Stimulated activated naive B cell treated with anti-CD40 and anti-IgM and Interleukin-4, amounts not matched to agents 10 μg/mL and 1 μg/mL and 100 μg/mL, for 72 hours (primary cell): ENCODE data around the gene MRPL43.
"Not testable (repeated sequence)": the region's sequence is repeated elsewhere in the genome, so short reads cannot be mapped to it uniquely, and the experiment has no call there.

ENCODE experiments used
- ATAC-seq, 2 donors: fragments of 150-1000 bp; cut with Tn5 transposase; replicated peaks; 2 replicates each; pipeline ENCODE4 v1.10.0; 2021; ENCODE audit warnings: moderate library complexity in 1 of 2
- DNase-seq: peaks from one replicate; pipeline ENCODE4 v3.0.0; 2021
- H3K27ac Mint-ChIP-seq: one replicate; pipeline ENCODE4 v1.8.0; 2022; ENCODE audit warnings: mild to moderate bottlenecking, mixed read lengths
- H3K27me3 Mint-ChIP-seq, 2 donors: one replicate each; pipeline ENCODE4 v1.8.0; 2022; ENCODE audit warnings: mixed read lengths in 2 of 2
- H3K36me3 Mint-ChIP-seq, 2 donors: one replicate each; pipeline ENCODE4 v1.8.0; 2022; ENCODE audit warnings: mixed read lengths in 2 of 2, mild to moderate bottlenecking in 1 of 2
- H3K4me1 Mint-ChIP-seq, 2 donors: one replicate each; pipeline ENCODE4 v1.8.0; 2022; ENCODE audit warnings: mixed read lengths in 2 of 2, mild to moderate bottlenecking in 1 of 2
- H3K4me3 Mint-ChIP-seq, 2 donors: one replicate each; pipeline ENCODE4 v1.8.0; 2022; ENCODE audit warnings: mild to moderate bottlenecking in 2 of 2, mixed read lengths in 2 of 2, moderate library complexity in 1 of 2
- H3K9me3 Mint-ChIP-seq, 2 donors: one replicate each; pipeline ENCODE4 v1.8.0; 2022; ENCODE audit warnings: mixed read lengths in 2 of 2, mild to moderate bottlenecking in 1 of 2

Gene MRPL43

DNA sequence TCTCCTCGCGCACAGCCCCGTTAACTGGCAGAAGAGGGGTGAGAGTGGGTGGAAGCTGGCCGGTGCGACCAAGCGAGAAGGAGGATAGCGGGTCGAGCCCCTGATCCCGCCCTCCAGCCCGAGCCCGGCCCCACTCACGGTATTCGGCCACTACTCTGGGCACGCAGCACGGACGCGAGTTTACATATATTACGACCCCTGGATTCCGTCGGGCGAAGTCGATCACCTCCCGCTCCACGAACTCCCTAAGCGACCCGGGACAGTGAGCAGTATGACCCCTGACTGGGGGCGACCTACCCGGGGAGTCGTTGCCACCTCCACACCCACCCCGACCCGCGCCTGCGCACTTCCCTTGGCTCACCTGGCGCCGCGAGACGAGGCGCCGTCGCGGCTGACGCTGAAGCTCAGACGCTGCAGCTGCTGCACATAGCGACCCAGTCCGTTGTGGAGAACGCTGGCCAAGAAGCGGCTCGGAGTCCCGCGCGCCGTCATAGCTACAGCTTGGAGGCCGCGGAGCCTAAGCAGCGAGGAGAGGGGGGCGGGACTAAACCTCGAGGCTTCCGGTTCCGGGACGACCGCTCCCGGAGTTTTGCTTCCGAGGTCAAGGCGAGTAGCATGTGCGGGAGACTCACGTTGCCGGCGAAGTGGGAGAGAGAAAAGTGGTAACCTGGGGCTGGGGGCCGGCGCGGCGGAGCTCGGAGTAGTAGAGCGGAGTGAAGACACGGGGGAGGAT lies at the start of gene MRPL43, which contains the start of gene TWNK:
Gene MRPL43, minus strand, starts transcription at position 546 of the 733 bp plus-strand sequence. Its CDS starts 54 bp downstream, at position 492.
Gene TWNK, plus strand, starts transcription at position 592 of the 733 bp plus-strand sequence. CDS start 668 bp downstream, outside the sequence.
- peak within 1 kb of the TSS; percentile 93 to 96 for H3K4me3 Mint-ChIP-seq
- peaks cover 39 to 54% of the 10 kb centered on the region in 2 donors for H3K36me3 Mint-ChIP-seq
- no peaks in the 10 kb centered on the region for H3K9me3 Mint-ChIP-seq
- peak; percentile 97 for ATAC-seq
- H3K27ac Mint-ChIP-seq: peak within 1 kb of the TSS; percentile 94
- peak; percentile 78 for DNase-seq
- H3K4me1 Mint-ChIP-seq: peaks cover 25 to 53% of the 10 kb centered on the region in 2 donors
- H3K27me3 Mint-ChIP-seq: no peaks in the 10 kb centered on the region

DNA sequence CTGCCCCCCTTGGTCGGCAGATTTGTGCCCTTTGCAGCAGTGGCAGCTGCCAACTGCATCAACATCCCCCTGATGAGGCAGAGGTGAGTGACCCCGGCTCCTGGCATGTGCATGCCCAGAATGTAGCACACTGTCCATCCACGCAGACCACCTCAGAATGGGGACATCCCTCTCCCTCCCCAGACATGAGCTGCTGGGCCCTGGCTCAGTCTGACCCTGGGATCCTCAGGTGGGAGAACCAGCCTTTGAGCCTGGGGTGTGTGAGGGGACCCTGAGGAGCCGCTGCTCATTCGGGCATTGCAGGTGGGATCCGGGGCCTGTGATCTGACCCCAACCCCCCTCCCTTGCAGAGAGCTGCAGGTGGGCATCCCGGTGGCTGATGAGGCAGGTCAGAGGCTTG lies 49.4 kb upstream of the MRPL43 start:
- H3K4me3 Mint-ChIP-seq: no peak overlapping the region

GRCh38 chr10:101035916-101036702 lies 48.8 kb upstream of the MRPL43 start:
- ATAC-seq (no peak), DNase-seq (no peak)
- Mint-ChIP-seq H3K4me3 (no peak overlapping the region), H3K36me3 (peaks cover 3 to 17% of the 10 kb centered on the region in 2 donors), H3K9me3 (no peaks in the 10 kb centered on the region), H3K27ac (no peak overlapping the region), H3K27me3 (no peaks in the 10 kb centered on the region), H3K4me1 (peaks cover 17 to 22% of the 10 kb centered on the region in 2 donors)

More for the DNA sequence above, 49.4 kb upstream of the MRPL43 start:
- Mint-ChIP-seq H3K36me3 (peaks cover 3 to 17% of the 10 kb centered on the region in 2 donors), H3K9me3 (no peaks in the 10 kb centered on the region), H3K27ac (no peak overlapping the region), H3K4me1 (peaks cover 12 to 22% of the 10 kb centered on the region in 2 donors), H3K27me3 (no peaks in the 10 kb centered on the region)
- no peak for ATAC-seq
- DNase-seq: no peak

DNA sequence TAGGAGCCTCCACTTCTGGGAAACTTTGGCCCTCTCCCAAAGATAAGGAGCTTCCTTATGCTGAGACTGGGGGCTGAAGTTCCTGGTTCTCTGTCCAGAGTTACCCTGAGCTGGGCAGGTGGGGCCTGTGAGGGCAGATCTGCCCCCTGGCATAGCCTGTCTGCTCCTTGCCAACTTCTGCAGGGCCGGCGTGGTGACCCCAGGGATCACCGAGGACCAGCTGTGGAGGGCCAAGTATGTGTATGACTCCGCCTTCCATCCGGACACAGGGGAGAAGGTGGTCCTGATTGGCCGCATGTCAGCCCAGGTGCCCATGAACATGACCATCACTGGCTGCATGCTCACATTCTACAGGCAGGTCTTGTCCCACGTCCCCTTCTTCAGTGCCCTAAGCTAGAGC lies 48.0 kb upstream of the MRPL43 start:
- peaks cover 3 to 17% of the 10 kb centered on the region in 2 donors for H3K36me3 Mint-ChIP-seq
- ATAC-seq (no peak), DNase-seq (no peak)
- peaks cover 19 to 27% of the 10 kb centered on the region in 2 donors for H3K4me1 Mint-ChIP-seq
- H3K4me3 Mint-ChIP-seq: no peak overlapping the region
- no peak overlapping the region for H3K27ac Mint-ChIP-seq
- no peaks in the 10 kb centered on the region for H3K27me3 Mint-ChIP-seq
- H3K9me3 Mint-ChIP-seq: no peaks in the 10 kb centered on the region

DNA sequence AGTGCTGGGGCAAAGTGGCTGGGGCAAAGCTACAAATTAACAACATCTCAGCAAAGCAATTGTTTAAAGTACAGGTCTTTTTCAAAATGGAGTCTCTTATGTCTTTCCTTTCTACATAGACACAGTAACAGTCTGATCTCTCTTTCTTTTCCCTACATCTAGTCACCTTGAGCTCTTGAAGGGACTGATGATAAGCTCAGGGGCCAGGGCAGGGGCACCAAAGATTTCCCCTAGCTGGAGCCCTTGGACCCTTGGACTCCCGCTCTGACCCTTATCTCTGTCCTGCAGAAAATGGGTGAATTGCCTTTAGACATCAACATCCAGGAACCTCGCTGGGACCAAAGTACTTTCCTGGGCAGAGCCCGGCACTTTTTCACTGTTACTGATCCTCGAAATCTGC lies 47.1 kb upstream of the MRPL43 start:
- not testable (repeated sequence) for H3K27ac Mint-ChIP-seq, H3K4me3 Mint-ChIP-seq, ATAC-seq, H3K9me3 Mint-ChIP-seq, DNase-seq, H3K27me3 Mint-ChIP-seq
- peaks cover 21 to 30% of the 10 kb centered on the region in 2 donors for H3K4me1 Mint-ChIP-seq
- H3K36me3 Mint-ChIP-seq: peaks cover 3 to 17% of the 10 kb centered on the region in 2 donors

GRCh38 chr10:101033276-101033675 lies 46.0 kb upstream of the MRPL43 start:
- Mint-ChIP-seq H3K4me3 (no peak overlapping the region), H3K9me3 (no peaks in the 10 kb centered on the region), H3K27me3 (peaks cover 15% of the 10 kb centered on the region in 2 donors), H3K4me1 (peaks cover 27 to 30% of the 10 kb centered on the region in 2 donors), H3K36me3 (peaks cover 3 to 17% of the 10 kb centered on the region in 2 donors), H3K27ac (no peak overlapping the region)
- ATAC-seq (no peak), DNase-seq (no peak)

- Mint-ChIP-seq H3K9me3 (no peaks in the 10 kb centered on the region), H3K27me3 (peaks cover 19 to 20% of the 10 kb centered on the region in 2 donors), H3K4me3 (peak overlapping the region; percentile 76 to 90), H3K4me1 (peaks cover 27 to 30% of the 10 kb centered on the region in 2 donors), H3K27ac (peak overlapping the region; percentile 80), H3K36me3 (peaks cover 3 to 11% of the 10 kb centered on the region in 2 donors)
- DNase-seq (no peak), ATAC-seq (peak; percentile 48 to 54)
Observed at GRCh38 chr10:101032637-101033224, 45.4 kb upstream of the MRPL43 start.

GRCh38 chr10:101031796-101032636 lies 44.7 kb upstream of the MRPL43 start:
- Mint-ChIP-seq H3K9me3 (no peaks in the 10 kb centered on the region), H3K4me3 (peak overlapping the region; percentile 76 to 90), H3K4me1 (peaks cover 27 to 30% of the 10 kb centered on the region in 2 donors), H3K27me3 (peaks cover 26 to 27% of the 10 kb centered on the region in 2 donors), H3K36me3 (peaks cover 0 to 7% of the 10 kb centered on the region in 2 donors), H3K27ac (peak overlapping the region; percentile 90)
- peak; percentile 27 for DNase-seq
- peak; percentile 53 to 55 for ATAC-seq

DNA sequence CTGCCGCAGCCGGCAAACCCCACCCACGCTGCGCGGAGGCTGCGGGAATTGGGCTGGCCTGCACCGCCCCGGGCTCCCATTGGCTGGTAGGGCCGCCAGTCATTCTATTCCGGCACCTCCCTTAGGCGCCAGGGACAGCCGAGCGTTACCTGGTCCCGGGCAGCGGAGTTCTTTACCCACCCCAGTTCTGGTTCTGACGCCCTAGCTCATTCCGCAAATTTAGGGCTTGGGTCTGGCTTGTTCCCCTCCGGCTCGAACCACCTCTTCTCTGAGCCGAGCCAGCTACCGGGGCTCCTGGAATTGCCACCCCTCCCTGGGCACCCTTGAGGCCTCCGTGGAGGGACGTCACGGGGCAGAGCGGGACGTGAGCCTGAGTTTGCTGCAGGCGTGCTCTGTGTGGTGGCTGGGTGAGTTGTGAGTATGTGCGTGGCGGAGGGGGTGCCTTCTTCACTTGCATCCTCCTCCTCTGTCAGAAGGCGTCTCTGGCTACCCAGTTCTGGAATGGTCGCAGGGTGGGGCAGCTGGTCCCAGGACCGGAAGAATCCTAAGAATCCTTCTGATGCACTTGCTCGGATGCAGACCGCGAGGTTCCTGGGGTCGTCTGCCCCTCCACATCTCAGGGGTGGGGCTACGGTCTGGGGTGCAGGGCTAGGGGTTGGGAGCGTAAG lies 44.0 kb upstream of the MRPL43 start, which contains the start of the genes PDZD7 and SFXN3:
Gene PDZD7, minus strand, starts transcription at position 2 of the 668 bp plus-strand sequence. CDS start 910 bp downstream, outside the sequence.
Gene SFXN3, plus strand, starts transcription at position 107 of the 668 bp plus-strand sequence. CDS start 3,461 bp downstream, outside the sequence.
- peaks cover 27 to 30% of the 10 kb centered on the region in 2 donors for H3K4me1 Mint-ChIP-seq
- ATAC-seq (peak; percentile 84 to 91), DNase-seq (peak; percentile 90)
- peak within 1 kb of the TSS; percentile 90 for H3K27ac Mint-ChIP-seq
- H3K36me3 Mint-ChIP-seq: peaks cover 0 to 3% of the 10 kb centered on the region in 2 donors
- H3K4me3 Mint-ChIP-seq: peak within 1 kb of the TSS; percentile 76 to 90
- no peaks in the 10 kb centered on the region for H3K9me3 Mint-ChIP-seq
- H3K27me3 Mint-ChIP-seq: peaks cover 29% of the 10 kb centered on the region in 2 donors

DNA sequence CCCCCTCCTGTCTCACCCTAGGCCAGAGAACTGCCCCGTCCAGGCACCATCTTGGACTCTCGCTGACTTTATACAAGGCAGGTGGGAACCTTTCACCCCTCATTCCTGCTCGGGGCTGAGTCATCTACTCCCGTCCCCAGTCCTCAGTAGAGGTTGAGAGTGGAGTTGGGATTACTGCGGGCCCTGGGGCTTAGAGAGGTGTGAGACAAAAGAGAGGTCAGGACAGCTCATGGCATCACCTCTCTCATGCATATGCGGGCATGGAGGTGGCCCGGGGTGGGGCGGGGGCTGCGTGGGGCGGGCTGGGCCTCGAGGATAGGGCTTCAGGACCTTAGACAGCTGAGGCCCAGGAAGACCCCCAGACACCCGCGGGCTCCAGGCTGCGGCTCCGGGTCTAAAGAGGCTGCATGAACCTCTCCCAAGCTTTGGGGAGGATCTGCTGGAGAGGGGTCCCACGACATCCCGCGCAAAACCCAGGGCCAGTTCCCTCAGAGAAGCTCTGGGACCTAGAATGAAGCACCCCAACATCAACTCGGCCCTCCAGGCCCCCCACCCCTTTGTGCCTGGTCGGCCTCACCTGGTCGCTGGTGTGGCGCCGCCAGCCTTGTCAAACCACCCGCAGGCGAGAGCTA lies 43.3 kb upstream of the MRPL43 start:
- H3K27ac Mint-ChIP-seq: peak overlapping the region; percentile 90
- peaks cover 29% of the 10 kb centered on the region in 2 donors for H3K27me3 Mint-ChIP-seq
- peak overlapping the region; percentile 76 to 90 for H3K4me3 Mint-ChIP-seq
- ATAC-seq: no peak
- no peaks in the 10 kb centered on the region for H3K36me3 Mint-ChIP-seq
- no peak for DNase-seq
- no peaks in the 10 kb centered on the region for H3K9me3 Mint-ChIP-seq
- peaks cover 27 to 30% of the 10 kb centered on the region in 2 donors for H3K4me1 Mint-ChIP-seq

DNA sequence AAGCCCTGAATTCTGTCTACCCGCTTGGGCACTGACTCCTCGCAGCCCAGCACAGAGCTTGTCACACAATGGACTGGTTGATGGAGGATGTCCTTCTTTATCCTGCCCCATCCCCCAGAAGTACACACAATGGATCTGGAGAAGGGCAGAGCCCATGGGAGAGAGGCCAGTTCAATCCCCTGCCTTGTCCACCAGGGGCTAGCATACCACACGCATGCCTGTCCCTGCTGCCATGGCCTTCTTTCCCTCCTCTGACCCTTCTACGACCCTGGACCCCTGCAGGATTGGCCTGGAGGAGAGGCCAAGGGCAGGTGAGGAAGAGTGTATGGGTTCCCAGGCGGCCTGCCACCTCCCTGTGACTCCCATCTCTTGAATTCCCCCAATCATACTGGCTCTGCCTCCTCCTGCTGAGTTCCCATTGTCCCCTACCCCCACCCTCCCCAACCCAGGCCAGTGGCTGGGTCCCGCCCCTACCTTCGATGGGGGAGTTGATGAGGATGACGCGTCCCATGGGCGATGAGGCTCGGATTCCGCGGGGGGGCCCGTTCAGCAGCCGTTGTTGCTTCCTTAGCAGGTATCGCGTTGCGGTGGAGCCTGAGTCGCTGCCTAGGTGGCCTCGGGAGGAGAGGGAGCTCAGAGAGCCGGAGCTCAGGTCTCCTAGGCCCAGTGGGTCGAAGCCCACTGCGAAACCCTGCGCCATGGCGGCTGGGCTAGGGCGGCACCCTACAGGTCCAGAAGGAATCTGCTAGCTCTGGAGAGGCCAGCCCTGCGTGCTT lies 42.4 kb upstream of the MRPL43 start:
- H3K9me3 Mint-ChIP-seq: no peaks in the 10 kb centered on the region
- ATAC-seq: no peak
- no peak overlapping the region for H3K4me3 Mint-ChIP-seq
- no peak overlapping the region for H3K27ac Mint-ChIP-seq
- H3K27me3 Mint-ChIP-seq: peaks cover 29% of the 10 kb centered on the region in 2 donors
- DNase-seq: no peak
- H3K4me1 Mint-ChIP-seq: peaks cover 27 to 30% of the 10 kb centered on the region in 2 donors
- no peaks in the 10 kb centered on the region for H3K36me3 Mint-ChIP-seq
